CD14-positive monocyte (primary cell): Measurements from ENCODE around the gene ANKRD10. TPM values are rescaled to one million over a fixed set of nuclear protein-coding genes. Genes with fewer than 3 reads are reported as not detected.

Experiments used
- DNase-seq, 3 donors: peaks; one replicate each; pipeline ENCODE4 v3.0.0-alpha.2; 2011 to 2022
- H2AFZ ChIP-seq: 2 replicates; pipeline ENCODE4 v1.6.0; 2012; ENCODE audit warnings: mild to moderate bottlenecking, low read depth, low read length, inconsistent platforms; ENCODE audit not compliant: insufficient read depth, poor library complexity, severe bottlenecking
- H3K27ac ChIP-seq, 2 donors: 1 replicate in 1 of 2; 2 replicates in 1 of 2; pipeline ENCODE4 v1.5.1; 2012 to 2013; ENCODE audit warnings: low read length in 2 of 2, control low read depth in 1 of 2, inconsistent platforms in 1 of 2, low read depth in 1 of 2, mild to moderate bottlenecking in 1 of 2
- H3K27me3 ChIP-seq, 2 donors: one replicate each; pipeline versions ENCODE4 v1.6.0 to v1.6.1; 2011 to 2013; ENCODE audit warnings: low read length in 2 of 2; ENCODE audit not compliant: control insufficient read depth in 2 of 2, insufficient read depth in 2 of 2
- H3K36me3 ChIP-seq, 2 donors: replicated peaks in 1 of 2; 1 replicate in 1 of 2; 2 replicates in 1 of 2; pipeline versions ENCODE4 v1.5.1 to v1.6.1; 2012 to 2013; ENCODE audit warnings: low read length in 2 of 2, control low read depth in 1 of 2, inconsistent platforms in 1 of 2, mild to moderate bottlenecking in 1 of 2; ENCODE audit not compliant: insufficient read depth in 2 of 2, control insufficient read depth in 1 of 2
- H3K4me1 ChIP-seq, 2 donors: 1 replicate in 1 of 2; 2 replicates in 1 of 2; pipeline versions ENCODE4 v1.5.1 to v1.6.1; 2012 to 2013; ENCODE audit warnings: low read length in 2 of 2, control low read depth in 1 of 2, inconsistent platforms in 1 of 2, mild to moderate bottlenecking in 1 of 2, moderate library complexity in 1 of 2; ENCODE audit not compliant: insufficient read depth in 2 of 2, control insufficient read depth in 1 of 2
- H3K4me2 ChIP-seq: replicated peaks from 2 replicates; pipeline ENCODE3; 2012; ENCODE audit warnings: low read length, moderate library complexity, mild to moderate bottlenecking; ENCODE audit not compliant: poor library complexity, severe bottlenecking; ENCODE audit errors: extremely low read depth
- H3K4me3 ChIP-seq, 3 experiments: fragments of 200-600 bp in 1 of 3; sonication (generic) in 1 of 3; replicated peaks in 1 of 3; 1 replicate in 2 of 3; 2 replicates in 1 of 3; pipeline ENCODE4 v1.5.1; 2011 to 2013; ENCODE audit warnings: low read length in 3 of 3, mild to moderate bottlenecking in 3 of 3, control low read depth in 2 of 3, low read depth in 2 of 3, inconsistent platforms in 1 of 3, moderate library complexity in 1 of 3
- H3K79me2 ChIP-seq: 2 replicates; pipeline ENCODE4 v1.6.0; 2012; ENCODE audit warnings: mild to moderate bottlenecking, control low read depth, inconsistent platforms, low read length, moderate library complexity; ENCODE audit not compliant: insufficient read depth
- H3K9ac ChIP-seq: 2 replicates; pipeline ENCODE4 v1.6.0; 2017; ENCODE audit warnings: low read length, mild to moderate bottlenecking; ENCODE audit not compliant: insufficient read depth, poor library complexity, severe bottlenecking
- H3K9me3 ChIP-seq, 2 donors: replicated peaks in 1 of 2; 1 replicate in 1 of 2; 2 replicates in 1 of 2; pipeline versions ENCODE4 v1.5.1 to v1.6.1; 2012 to 2013; ENCODE audit warnings: low read length in 2 of 2, control low read depth in 1 of 2; ENCODE audit not compliant: control insufficient read depth in 1 of 2, insufficient read depth in 1 of 2
- H4K20me1 ChIP-seq: 2 replicates; pipeline ENCODE4 v1.6.0; 2012; ENCODE audit warnings: mild to moderate bottlenecking, low read length, control low read depth, moderate library complexity; ENCODE audit not compliant: insufficient read depth
- H3K27ac Mint-ChIP-seq, 7 donors: one replicate each; pipeline ENCODE4 v1.8.0; 2020; ENCODE audit warnings: mild to moderate bottlenecking in 7 of 7, mixed read lengths in 7 of 7, moderate library complexity in 6 of 7, inconsistent platforms in 2 of 7
- H3K27me3 Mint-ChIP-seq, 3 donors: one replicate each; pipeline ENCODE4 v1.8.0; 2021 to 2022; ENCODE audit warnings: low read depth in 3 of 3, mild to moderate bottlenecking in 3 of 3, mixed read lengths in 3 of 3, moderate library complexity in 3 of 3, inconsistent platforms in 1 of 3
- H3K36me3 Mint-ChIP-seq, 2 donors: one replicate each; pipeline ENCODE4 v1.8.0; 2020; ENCODE audit warnings: mixed read lengths in 2 of 2, inconsistent platforms in 1 of 2, mild to moderate bottlenecking in 1 of 2
- H3K4me1 Mint-ChIP-seq: one replicate; pipeline ENCODE4 v1.8.0; 2020; ENCODE audit warnings: mild to moderate bottlenecking, mixed read lengths
- H3K4me3 Mint-ChIP-seq, 2 donors: one replicate each; pipeline ENCODE4 v1.8.0; 2020; ENCODE audit warnings: mild to moderate bottlenecking in 2 of 2, mixed read lengths in 2 of 2, moderate library complexity in 1 of 2
- H3K9me3 Mint-ChIP-seq, 7 donors: one replicate each; pipeline ENCODE4 v1.8.0; 2020 to 2022; ENCODE audit warnings: mixed read lengths in 7 of 7, mild to moderate bottlenecking in 6 of 7, moderate library complexity in 6 of 7, inconsistent platforms in 2 of 7
- WGBS: methylation state at CpG from one replicate; pipeline ENCODE4 v1.1.5; 2013; ENCODE audit warnings: missing lambda C conversion rate; ENCODE audit not compliant: insufficient coverage; 5-methylcytosine and 5-hydroxymethylcytosine counted together
- intact Hi-C, 2 donors: fragments of 100-400 bp; cut with micrococcal nuclease; formaldehyde crosslinking; loops; one replicate each; pipeline versions ENCODE4 v1.15.0 to v1.15.1; 2023
- polyA plus RNA-seq, 3 donors: library from polyadenylated mRNA; depleted of rRNA in 1 of 3; unstranded in 2 of 3; stranded (reverse) in 1 of 3; fragments of 300-500 nt in 2 of 3; fragments of >200 nt in 1 of 3; fragmentation: Illumina TruSeq in 2 of 3; gene quantifications; 1 replicate in 2 of 3; 2 replicates in 1 of 3; pipeline ENCODE4 v1.2.3, GENCODE V29; 2012 to 2021
- small RNA-seq: library from RNA; depleted of rRNA; stranded (forward); fragments of <200 nt; gene quantifications from one replicate; pipeline ENCODE3, GENCODE V24; 2012; ENCODE audit warnings: low read depth; ENCODE audit not compliant: insufficient read length
- TF ChIP-seq, protein P1 (sequence below): fragments of 200-600 bp; IDR thresholded peaks from one replicate; pipeline ENCODE4 v1.8.0; 2022; ENCODE audit warnings: antibody characterized with exemption, mild to moderate bottlenecking

The ANKRD10 gene
- polyA plus RNA-seq, 3 donors, result 30.5 to 79.9 (median 37.2) TPM

- Histone ChIP-seq H3K4me3 (no peak overlapping the region), H3K36me3 (no peaks in the 10 kb centered on the region), H3K27me3 (no peaks in the 10 kb centered on the region), H3K27ac (no peak overlapping the region), H3K9ac (no peak overlapping the region), H3K4me1 (no peaks in the 10 kb centered on the region), H3K79me2 (no peaks in the 10 kb centered on the region), H3K9me3 (peaks cover 0 to 21% of the 10 kb centered on the region in 2 donors), H4K20me1 (no peaks in the 10 kb centered on the region), H2AFZ (no peak overlapping the region), H3K4me2 (no peak overlapping the region)
- peaks cover 2% of the 10 kb centered on the region for H3K4me1 Mint-ChIP-seq
- no peak overlapping the region for H3K4me3 Mint-ChIP-seq
- no peak for DNase-seq
- no peak overlapping the region for H3K27ac Mint-ChIP-seq
- TF ChIP-seq, protein P1, sequence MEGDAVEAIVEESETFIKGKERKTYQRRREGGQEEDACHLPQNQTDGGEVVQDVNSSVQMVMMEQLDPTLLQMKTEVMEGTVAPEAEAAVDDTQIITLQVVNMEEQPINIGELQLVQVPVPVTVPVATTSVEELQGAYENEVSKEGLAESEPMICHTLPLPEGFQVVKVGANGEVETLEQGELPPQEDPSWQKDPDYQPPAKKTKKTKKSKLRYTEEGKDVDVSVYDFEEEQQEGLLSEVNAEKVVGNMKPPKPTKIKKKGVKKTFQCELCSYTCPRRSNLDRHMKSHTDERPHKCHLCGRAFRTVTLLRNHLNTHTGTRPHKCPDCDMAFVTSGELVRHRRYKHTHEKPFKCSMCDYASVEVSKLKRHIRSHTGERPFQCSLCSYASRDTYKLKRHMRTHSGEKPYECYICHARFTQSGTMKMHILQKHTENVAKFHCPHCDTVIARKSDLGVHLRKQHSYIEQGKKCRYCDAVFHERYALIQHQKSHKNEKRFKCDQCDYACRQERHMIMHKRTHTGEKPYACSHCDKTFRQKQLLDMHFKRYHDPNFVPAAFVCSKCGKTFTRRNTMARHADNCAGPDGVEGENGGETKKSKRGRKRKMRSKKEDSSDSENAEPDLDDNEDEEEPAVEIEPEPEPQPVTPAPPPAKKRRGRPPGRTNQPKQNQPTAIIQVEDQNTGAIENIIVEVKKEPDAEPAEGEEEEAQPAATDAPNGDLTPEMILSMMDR, result no peak
- no peaks in the 10 kb centered on the region for H3K36me3 Mint-ChIP-seq
- intact Hi-C loops, result no loop called here
- WGBS, result 97% methylated on average over 7 of the region's 8 CpGs
- H3K9me3 Mint-ChIP-seq, result peaks cover 2 to 26% (median 8%) of the 10 kb centered on the region in 7 donors
- peaks cover 3 to 9% (median 5%) of the 10 kb centered on the region in 3 donors for H3K27me3 Mint-ChIP-seq
These were observed 85.4 kb downstream of the ANKRD10 start for GRCh38 chr13:110829486-110829885.

GRCh38 chr13:110828705-110829104 lies 86.2 kb downstream of the ANKRD10 start:
- TF ChIP-seq, protein P1, result no peak
- Mint-ChIP-seq H3K27me3 (peaks cover 3 to 9% (median 5%) of the 10 kb centered on the region in 3 donors), H3K27ac (no peak overlapping the region), H3K4me3 (no peak overlapping the region), H3K4me1 (peaks cover 2% of the 10 kb centered on the region), H3K36me3 (no peaks in the 10 kb centered on the region), H3K9me3 (peaks cover 2 to 26% (median 9%) of the 10 kb centered on the region in 7 donors)
- no peaks in the 10 kb centered on the region for H3K27me3 ChIP-seq
- no peaks in the 10 kb centered on the region for H4K20me1 ChIP-seq
- 92% methylated on average over 5 of the region's 9 CpGs for WGBS
- no peak overlapping the region for H3K9ac ChIP-seq
- H2AFZ ChIP-seq, result no peak overlapping the region
- no peak overlapping the region for H3K27ac ChIP-seq
- DNase-seq, result no peak
- intact Hi-C loops, result no loop called here
- H3K9me3 ChIP-seq, result peaks cover 0 to 21% of the 10 kb centered on the region in 2 donors
- H3K4me1 ChIP-seq, result no peaks in the 10 kb centered on the region
- no peaks in the 10 kb centered on the region for H3K36me3 ChIP-seq
- H3K4me2 ChIP-seq, result no peak overlapping the region
- H3K4me3 ChIP-seq, result no peak overlapping the region
- no peaks in the 10 kb centered on the region for H3K79me2 ChIP-seq

Small RNA genes within 50 kb of the gene (small RNA-seq; reads per million reads assigned to genes)
- not detected for gene AL442128.1

Other genes starting within 250 kb of the ANKRD10 start
- gene CARS2, start 209.0 kb downstream of the ANKRD10 start, polyA plus RNA-seq, result 100 to 1,000 TPM; 130 to 305 (median 227) TPM
- 100 to 1,000 TPM in 1 of 3 donors, 10 to 100 TPM in 1, 1 to 10 TPM in 1; 8.4 to 128 (median 11.8) TPM for gene ING1, start 201.4 kb downstream of the ANKRD10 start, polyA plus RNA-seq
- gene ARHGEF7, start 200.2 kb upstream of the ANKRD10 start, polyA plus RNA-seq, result 10 to 100 TPM in 1 of 3 donors, 1 to 10 TPM in 2; 4.6 to 29.0 (median 6.1) TPM